ENCODE measurements around the gene ATG16L1. TPM values are rescaled to one million over a fixed set of nuclear protein-coding genes. Genes with fewer than 3 reads are reported as not detected.

ATG16L1 gene
- total and polyA plus RNA-seq, 10 of the 15 experiments (the other 5 are each of a cell fraction or from before 2014, with no cell fraction given), result 5.2 to 26.6 (median 15.6) TPM

DNA sequence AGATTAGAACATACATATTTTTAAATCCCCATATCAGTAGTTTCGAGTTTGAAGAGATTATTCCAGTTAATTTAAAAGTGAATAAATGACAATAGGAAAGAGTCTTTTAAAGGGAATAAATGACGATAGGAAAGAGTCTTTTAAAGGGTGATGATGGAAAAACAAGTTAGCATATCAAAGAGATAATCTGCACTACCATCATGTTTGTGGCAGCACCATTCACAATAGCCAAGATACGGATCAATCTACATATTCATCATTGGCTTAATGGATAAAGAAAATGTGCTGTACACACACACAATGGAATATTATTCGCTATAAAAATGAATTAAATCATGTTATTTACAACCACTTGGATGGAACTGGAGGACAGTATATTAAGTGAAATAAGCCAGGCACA, 15.0 kb downstream of the ATG16L1 start (continued):
- TF ChIP-seq, protein P1, sequence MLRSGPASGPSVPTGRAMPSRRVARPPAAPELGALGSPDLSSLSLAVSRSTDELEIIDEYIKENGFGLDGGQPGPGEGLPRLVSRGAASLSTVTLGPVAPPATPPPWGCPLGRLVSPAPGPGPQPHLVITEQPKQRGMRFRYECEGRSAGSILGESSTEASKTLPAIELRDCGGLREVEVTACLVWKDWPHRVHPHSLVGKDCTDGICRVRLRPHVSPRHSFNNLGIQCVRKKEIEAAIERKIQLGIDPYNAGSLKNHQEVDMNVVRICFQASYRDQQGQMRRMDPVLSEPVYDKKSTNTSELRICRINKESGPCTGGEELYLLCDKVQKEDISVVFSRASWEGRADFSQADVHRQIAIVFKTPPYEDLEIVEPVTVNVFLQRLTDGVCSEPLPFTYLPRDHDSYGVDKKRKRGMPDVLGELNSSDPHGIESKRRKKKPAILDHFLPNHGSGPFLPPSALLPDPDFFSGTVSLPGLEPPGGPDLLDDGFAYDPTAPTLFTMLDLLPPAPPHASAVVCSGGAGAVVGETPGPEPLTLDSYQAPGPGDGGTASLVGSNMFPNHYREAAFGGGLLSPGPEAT (IDR thresholded peaks at IDR 0.05; ENCODE audit: low read depth), result no peak
- TF ChIP-seq ZNF622 (IDR thresholded peaks at IDR 0.05) (no peak), HDAC2 (IDR thresholded peaks at IDR 0.05) (no peak), EGR1 (IDR thresholded peaks at IDR 0.05; ENCODE audit: borderline replicate concordance in 1 of 2, low read depth in 2 of 2, low read length in 2 of 2) (no peak), ZNF384 (IDR thresholded peaks at IDR 0.05; ENCODE audit: borderline replicate concordance, low read depth, low read length) (no peak)
- TF ChIP-seq, protein P2, sequence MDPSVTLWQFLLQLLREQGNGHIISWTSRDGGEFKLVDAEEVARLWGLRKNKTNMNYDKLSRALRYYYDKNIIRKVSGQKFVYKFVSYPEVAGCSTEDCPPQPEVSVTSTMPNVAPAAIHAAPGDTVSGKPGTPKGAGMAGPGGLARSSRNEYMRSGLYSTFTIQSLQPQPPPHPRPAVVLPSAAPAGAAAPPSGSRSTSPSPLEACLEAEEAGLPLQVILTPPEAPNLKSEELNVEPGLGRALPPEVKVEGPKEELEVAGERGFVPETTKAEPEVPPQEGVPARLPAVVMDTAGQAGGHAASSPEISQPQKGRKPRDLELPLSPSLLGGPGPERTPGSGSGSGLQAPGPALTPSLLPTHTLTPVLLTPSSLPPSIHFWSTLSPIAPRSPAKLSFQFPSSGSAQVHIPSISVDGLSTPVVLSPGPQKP (IDR thresholded peaks at IDR 0.05; ENCODE audit: low read depth, low read length), result no peak

DNA sequence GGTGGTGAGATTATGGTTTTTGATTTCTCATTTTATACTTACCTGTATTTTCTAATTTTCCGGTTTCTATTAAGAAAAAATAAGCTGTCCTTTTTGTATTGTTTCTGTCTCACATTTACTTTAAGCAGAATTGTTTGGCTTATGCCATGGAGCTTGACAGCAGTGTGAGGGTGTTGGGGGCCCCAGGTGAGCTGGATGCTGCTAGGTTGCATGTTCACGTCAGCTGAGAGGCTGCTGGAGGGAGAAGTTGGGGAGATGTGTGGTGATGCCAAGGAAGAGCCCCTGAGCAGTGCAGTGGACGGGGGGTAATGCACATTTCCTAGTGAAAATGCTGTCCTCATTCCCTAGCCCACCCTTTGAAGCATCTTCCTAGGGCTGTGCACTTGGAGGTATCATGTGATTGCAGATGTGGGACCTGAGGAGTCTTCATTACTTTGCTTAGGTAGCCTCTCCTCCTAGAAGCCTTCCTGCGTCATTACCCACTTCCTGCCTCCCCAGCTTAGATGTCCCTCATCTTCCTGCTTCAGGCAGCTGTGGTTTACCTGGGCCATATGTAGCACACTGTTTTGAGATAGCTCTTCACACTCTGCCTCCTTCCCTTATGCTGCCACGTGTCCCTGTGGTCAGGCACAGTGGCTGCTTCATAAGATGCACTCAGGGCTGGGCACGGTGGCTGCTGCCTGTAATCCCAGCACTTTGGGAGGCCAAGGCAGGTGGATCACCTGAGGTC, 16.2 kb downstream of the ATG16L1 start:
- Histone ChIP-seq H3K4me1 (ENCODE audit: control insufficient read depth, insufficient read depth, low read length) (peaks cover 20% of the 10 kb centered on the region), H3K79me2 (ENCODE audit: control insufficient read depth, insufficient read depth, low read length) (peaks cover 7% of the 10 kb centered on the region), H3K27ac (ENCODE audit: control insufficient read depth, insufficient read depth) (peak overlapping the region; percentile 58), H2AFZ (ENCODE audit: control insufficient read depth, low read depth, low read length) (peak overlapping the region; percentile 55), H3K9me3 (replicated peaks; ENCODE audit: control insufficient read depth, insufficient read depth, low read length) (no peaks in the 10 kb centered on the region), H3K36me3 (ENCODE audit: control insufficient read depth in 2 of 2, insufficient read depth in 2 of 2, low read length in 1 of 2) (peaks cover 19 to 47% of the 10 kb centered on the region in 2 experiments), H4K20me1 (ENCODE audit: control insufficient read depth, insufficient read depth) (no peaks in the 10 kb centered on the region), H3K4me3 (no peak overlapping the region), H3K27me3 (replicated peaks in 1 of 2; ENCODE audit: control insufficient read depth in 2 of 2, insufficient read depth in 2 of 2, low read length in 1 of 2) (no peaks in the 10 kb centered on the region), H3K9ac (ENCODE audit: control insufficient read depth, insufficient read depth, low read length) (peak overlapping the region; percentile 16; the same call in 1 of the 2 replicates), H3K4me2 (ENCODE audit: control insufficient read depth, insufficient read depth) (peak overlapping the region; percentile 55)
- in situ Hi-C loops (cut with MboI) (no loop called here), intact Hi-C loops (cut with micrococcal nuclease; ENCODE audit: unreplicated experiment) (no loop called here)
- 31% methylated on average over 6 of the region's 6 CpGs for WGBS (ENCODE audit: insufficient coverage, insufficient replicate concordance, low lambda C conversion rate, missing lambda C conversion rate)
- DNase-seq (ENCODE audit: low read depth, low spot score) (peak; percentile 58), FAIRE-seq (peak; percentile 87), ATAC-seq (peak; percentile 96)
- no TSS peak for BruUV-seq (replicated peaks)
- ChIA-PET CTCF (interaction anchor here (1.2 to 2.1 kb wide), 4 partner anchors 10 to 215 kb away, joined by 3 to 6 read pairs (median 4); no protein-coding TSS in a partner anchor), POLR2A (interaction anchor here (0.5 kb wide), 1 partner anchor 704 kb away, joined by 3 read pairs; no protein-coding TSS in a partner anchor), RAD21 (ENCODE audit: unreplicated experiment) (no interaction called here), SMC1A (ENCODE audit: uncharacterized antibody, unreplicated experiment) (interaction anchor here (0.7 to 1.9 kb wide), 5 partner anchors 9 to 207 kb away, joined by 3 to 5 read pairs (median 4); partner anchors contain the start of gene INPP5D)
- TF ChIP-seq SMAD5 (IDR thresholded peaks at IDR 0.05; ENCODE audit: low read depth) (no peak), CBX3 (IDR thresholded peaks at IDR 0.05; ENCODE audit: borderline replicate concordance, low read depth) (no peak), PML (IDR thresholded peaks at IDR 0.05; ENCODE audit: low read length) (no peak), IRF4 (IDR thresholded peaks at IDR 0.05; ENCODE audit: low read depth, low read length) (no peak), POLR2A (IDR thresholded peaks at IDR 0.05; ENCODE audit: low read depth, low read length) (peak; percentile 54; the same call in 1 of the 2 replicates), NBN (IDR thresholded peaks at IDR 0.05) (no peak), TARDBP (IDR thresholded peaks at IDR 0.05; ENCODE audit: borderline replicate concordance) (no peak), RB1 (IDR thresholded peaks at IDR 0.05; ENCODE audit: borderline replicate concordance) (no peak), MYB (IDR thresholded peaks at IDR 0.05; ENCODE audit: borderline replicate concordance, low read depth, low read length) (no peak), CREM (IDR thresholded peaks at IDR 0.05; ENCODE audit: low read depth) (peak; percentile 69), SUPT20H (IDR thresholded peaks at IDR 0.05; ENCODE audit: borderline replicate concordance, control insufficient read depth, low read depth, low read length) (no peak), EGR1 (IDR thresholded peaks at IDR 0.05; ENCODE audit: borderline replicate concordance in 1 of 2, low read depth in 2 of 2, low read length in 2 of 2) (no peak)
- TF ChIP-seq, protein P3, sequence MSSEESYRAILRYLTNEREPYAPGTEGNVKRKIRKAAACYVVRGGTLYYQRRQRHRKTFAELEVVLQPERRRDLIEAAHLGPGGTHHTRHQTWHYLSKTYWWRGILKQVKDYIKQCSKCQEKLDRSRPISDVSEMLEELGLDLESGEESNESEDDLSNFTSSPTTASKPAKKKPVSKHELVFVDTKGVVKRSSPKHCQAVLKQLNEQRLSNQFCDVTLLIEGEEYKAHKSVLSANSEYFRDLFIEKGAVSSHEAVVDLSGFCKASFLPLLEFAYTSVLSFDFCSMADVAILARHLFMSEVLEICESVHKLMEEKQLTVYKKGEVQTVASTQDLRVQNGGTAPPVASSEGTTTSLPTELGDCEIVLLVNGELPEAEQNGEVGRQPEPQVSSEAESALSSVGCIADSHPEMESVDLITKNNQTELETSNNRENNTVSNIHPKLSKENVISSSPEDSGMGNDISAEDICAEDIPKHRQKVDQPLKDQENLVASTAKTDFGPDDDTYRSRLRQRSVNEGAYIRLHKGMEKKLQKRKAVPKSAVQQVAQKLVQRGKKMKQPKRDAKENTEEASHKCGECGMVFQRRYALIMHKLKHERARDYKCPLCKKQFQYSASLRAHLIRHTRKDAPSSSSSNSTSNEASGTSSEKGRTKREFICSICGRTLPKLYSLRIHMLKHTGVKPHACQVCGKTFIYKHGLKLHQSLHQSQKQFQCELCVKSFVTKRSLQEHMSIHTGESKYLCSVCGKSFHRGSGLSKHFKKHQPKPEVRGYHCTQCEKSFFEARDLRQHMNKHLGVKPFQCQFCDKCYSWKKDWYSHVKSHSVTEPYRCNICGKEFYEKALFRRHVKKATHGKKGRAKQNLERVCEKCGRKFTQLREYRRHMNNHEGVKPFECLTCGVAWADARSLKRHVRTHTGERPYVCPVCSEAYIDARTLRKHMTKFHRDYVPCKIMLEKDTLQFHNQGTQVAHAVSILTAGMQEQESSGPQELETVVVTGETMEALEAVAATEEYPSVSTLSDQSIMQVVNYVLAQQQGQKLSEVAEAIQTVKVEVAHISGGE (CRISPR knock-in tag; IDR thresholded peaks at IDR 0.05), result peak; percentile 68; the same call in 1 of the 2 replicates
